Astrocyte of the cerebellum (primary cell): Measurements from ENCODE around the gene VAV1.

Experiments used
- DNase-seq: peaks from one replicate; pipeline ENCODE4 v3.0.0-alpha.2; 2011; ENCODE audit warnings: low read depth
- H3K4me3 ChIP-seq: 2 replicates; pipeline ENCODE4 v1.5.1; 2011; ENCODE audit warnings: mild to moderate bottlenecking, low read depth, low read length, moderate library complexity
- in situ Hi-C: cut with HindIII; loops from 2 replicates; pipeline ENCODE4 v1.10.0; 2017; ENCODE audit warnings: low sequenced_read_pairs
- TF ChIP-seq, protein P1 (sequence below): IDR thresholded peaks from 2 replicates; pipeline ENCODE4 v1.5.1; 2012; ENCODE audit warnings: low read length, low read depth, moderate library complexity, mild to moderate bottlenecking; ENCODE audit errors: missing control alignments

Gene VAV1

DNA sequence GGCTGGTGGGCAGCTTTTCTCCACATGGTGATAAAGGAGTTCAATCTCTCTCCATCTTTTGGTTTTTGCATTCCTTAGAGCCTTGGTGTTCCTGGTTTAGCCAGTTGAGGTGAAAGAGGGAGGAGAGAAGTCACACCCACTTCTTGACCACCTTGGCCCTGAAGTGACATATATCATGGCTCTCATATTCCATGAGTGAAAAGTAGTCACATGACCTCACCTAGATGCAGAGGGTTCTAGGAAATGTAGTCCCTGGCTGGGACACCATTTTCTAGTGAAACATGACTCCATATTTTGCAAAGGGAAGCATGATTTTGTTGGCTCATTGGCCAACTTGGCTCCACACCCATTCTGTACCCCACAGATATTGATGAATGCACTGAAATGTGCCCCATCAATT lies 130.9 kb downstream of the VAV1 start:
- H3K4me3 ChIP-seq = no peak overlapping the region
- in situ Hi-C loops = no loop called here
- TF ChIP-seq, protein P1, sequence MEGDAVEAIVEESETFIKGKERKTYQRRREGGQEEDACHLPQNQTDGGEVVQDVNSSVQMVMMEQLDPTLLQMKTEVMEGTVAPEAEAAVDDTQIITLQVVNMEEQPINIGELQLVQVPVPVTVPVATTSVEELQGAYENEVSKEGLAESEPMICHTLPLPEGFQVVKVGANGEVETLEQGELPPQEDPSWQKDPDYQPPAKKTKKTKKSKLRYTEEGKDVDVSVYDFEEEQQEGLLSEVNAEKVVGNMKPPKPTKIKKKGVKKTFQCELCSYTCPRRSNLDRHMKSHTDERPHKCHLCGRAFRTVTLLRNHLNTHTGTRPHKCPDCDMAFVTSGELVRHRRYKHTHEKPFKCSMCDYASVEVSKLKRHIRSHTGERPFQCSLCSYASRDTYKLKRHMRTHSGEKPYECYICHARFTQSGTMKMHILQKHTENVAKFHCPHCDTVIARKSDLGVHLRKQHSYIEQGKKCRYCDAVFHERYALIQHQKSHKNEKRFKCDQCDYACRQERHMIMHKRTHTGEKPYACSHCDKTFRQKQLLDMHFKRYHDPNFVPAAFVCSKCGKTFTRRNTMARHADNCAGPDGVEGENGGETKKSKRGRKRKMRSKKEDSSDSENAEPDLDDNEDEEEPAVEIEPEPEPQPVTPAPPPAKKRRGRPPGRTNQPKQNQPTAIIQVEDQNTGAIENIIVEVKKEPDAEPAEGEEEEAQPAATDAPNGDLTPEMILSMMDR = no peak
- no peak for DNase-seq

DNA sequence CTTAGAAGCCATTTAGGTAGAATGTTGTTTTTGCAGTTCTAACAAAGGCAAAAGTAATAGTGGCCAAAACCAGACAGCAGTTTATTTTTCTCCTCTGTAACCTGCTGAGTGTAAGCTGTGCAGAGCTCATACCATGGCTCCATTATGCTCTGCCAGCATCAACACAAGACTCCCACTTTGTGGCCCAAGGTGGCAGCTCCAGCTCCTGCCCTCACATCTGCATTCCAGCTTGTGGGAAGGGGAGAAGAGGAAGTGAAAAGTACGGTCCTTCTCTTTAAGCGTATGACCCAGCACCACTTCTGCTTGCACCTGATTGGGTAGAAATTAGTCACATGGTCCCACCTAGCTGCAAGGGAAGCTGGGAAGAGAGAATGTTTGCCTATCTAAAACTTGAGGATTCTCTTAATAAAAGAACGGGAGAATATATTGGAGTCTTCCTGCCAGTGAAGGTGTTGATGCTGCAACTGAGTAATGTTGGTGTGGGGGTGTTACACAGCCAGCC lies 134.1 kb downstream of the VAV1 start:
- TF ChIP-seq, protein P1 = no peak
- no peak for DNase-seq
- H3K4me3 ChIP-seq = no peak overlapping the region
- in situ Hi-C loops = no loop called here
